ENCODE measurements around the gene COL6A6.
A peak's percentile ranks its signal among the peaks of the same experiment; 100 is the strongest.

Gene COL6A6, protein sequence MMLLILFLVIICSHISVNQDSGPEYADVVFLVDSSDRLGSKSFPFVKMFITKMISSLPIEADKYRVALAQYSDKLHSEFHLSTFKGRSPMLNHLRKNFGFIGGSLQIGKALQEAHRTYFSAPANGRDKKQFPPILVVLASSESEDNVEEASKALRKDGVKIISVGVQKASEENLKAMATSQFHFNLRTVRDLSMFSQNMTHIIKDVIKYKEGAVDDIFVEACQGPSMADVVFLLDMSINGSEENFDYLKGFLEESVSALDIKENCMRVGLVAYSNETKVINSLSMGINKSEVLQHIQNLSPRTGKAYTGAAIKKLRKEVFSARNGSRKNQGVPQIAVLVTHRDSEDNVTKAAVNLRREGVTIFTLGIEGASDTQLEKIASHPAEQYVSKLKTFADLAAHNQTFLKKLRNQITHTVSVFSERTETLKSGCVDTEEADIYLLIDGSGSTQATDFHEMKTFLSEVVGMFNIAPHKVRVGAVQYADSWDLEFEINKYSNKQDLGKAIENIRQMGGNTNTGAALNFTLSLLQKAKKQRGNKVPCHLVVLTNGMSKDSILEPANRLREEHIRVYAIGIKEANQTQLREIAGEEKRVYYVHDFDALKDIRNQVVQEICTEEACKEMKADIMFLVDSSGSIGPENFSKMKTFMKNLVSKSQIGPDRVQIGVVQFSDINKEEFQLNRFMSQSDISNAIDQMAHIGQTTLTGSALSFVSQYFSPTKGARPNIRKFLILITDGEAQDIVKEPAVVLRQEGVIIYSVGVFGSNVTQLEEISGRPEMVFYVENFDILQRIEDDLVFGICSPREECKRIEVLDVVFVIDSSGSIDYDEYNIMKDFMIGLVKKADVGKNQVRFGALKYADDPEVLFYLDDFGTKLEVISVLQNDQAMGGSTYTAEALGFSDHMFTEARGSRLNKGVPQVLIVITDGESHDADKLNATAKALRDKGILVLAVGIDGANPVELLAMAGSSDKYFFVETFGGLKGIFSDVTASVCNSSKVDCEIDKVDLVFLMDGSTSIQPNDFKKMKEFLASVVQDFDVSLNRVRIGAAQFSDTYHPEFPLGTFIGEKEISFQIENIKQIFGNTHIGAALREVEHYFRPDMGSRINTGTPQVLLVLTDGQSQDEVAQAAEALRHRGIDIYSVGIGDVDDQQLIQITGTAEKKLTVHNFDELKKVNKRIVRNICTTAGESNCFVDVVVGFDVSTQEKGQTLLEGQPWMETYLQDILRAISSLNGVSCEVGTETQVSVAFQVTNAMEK (N-terminal part only)

DNA sequence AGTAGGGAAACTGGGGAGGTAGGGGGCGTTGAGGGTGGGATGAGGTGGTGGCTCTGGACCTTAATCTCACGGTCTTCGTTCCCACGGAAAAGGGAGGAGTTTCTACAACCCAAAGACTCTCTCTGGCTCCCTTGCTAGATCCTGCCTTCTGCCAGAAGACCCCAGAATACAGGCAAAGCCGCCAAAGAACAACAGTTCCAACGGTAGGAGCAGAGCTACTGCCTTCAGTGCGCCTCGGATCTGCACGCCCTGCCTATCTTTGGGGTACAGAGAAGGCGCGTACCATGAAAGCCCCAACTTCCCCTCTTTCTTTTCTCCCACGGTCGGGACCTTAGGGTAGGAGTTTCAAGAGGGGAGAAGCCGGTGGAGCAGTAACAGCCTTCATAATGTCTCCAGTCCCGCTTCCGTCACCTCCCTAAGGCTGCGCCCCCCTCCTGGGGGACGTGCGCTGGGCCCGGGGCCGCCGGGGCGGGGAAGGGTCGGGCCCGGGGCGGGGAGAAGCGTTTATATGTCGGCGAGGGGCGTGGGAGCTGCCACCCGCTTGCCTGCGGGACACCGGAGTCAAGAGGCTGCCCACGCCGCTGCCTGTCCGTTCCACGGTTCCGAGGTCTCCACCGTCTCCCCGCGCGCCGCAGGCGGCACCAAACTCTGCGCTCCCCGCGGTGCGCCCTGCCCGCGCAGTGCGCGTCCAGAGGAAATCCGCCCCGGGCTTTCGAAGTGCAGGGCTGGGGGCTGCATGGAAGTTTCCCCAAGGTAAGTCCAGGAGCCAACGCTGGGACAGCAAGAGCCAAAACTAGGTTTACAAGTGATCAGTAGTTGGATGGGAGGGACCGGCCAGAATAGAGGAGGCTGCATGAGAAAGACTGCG is at the start of gene COL6A6:
COL6A6 (plus strand) TSS at position 533 of the 868 bp plus-strand sequence. CDS start 43,188 bp downstream, outside the sequence.
- H3K4me3 Mint-ChIP-seq = no peak within 1 kb of the TSS

DNA sequence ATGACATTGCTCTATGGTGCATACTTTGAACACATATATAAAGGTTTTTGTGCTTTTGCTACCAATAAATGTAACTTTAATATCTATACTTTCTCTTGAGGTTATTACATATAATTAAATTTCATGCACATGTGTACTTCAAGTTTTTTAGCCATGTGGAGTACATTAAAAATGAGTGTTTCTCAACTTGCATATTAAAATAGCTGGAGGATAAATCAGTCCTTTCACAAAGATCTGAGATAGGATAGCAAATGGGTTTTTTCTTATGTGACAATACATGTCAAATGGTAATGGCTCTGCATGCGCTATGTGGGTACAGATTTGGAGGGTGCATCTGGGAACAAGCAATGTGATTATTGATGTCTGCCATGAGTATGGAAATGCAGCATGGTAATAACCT is 48.7 kb upstream of the COL6A6 start:
- Mint-ChIP-seq H3K9me3 (peaks cover 2% of the 10 kb centered on the region), H3K27me3 (no peaks in the 10 kb centered on the region), H3K4me1 (no peaks in the 10 kb centered on the region), H3K36me3 (no peaks in the 10 kb centered on the region), H3K27ac (no peak overlapping the region), H3K4me3 (no peak overlapping the region)
- ATAC-seq = no peak

More for the DNA sequence above, at the start of gene COL6A6:
- Mint-ChIP-seq H3K4me1 (no peaks in the 10 kb centered on the region), H3K36me3 (no peaks in the 10 kb centered on the region), H3K9me3 (peaks cover 4% of the 10 kb centered on the region), H3K27me3 (peaks cover 42% of the 10 kb centered on the region), H3K27ac (no peak within 1 kb of the TSS)
- ATAC-seq = peak; percentile 49

DNA sequence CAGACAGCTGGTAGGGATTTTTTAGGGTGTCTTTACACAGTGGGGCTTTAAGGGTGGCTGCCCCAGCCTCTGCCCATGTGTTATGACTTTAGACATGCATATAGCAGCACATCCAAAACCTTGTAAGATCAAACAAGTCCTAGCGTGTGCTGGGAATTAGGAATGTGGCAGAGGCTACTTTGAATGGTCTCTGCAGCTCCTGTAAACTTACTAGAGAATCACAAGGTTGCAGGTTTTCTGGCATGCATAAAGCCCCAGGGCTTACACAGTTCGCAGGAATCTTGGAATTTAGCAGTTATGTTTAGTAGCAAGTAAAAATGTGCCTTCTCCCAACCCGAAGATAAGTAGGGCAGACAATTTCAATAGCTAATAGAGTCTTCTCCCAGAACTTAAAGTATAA is 46.9 kb upstream of the COL6A6 start:
- H3K27me3 Mint-ChIP-seq = no peaks in the 10 kb centered on the region
- no peaks in the 10 kb centered on the region for H3K36me3 Mint-ChIP-seq
- no peak overlapping the region for H3K27ac Mint-ChIP-seq
- H3K4me1 Mint-ChIP-seq = no peaks in the 10 kb centered on the region
- H3K4me3 Mint-ChIP-seq = no peak overlapping the region
- peaks cover 2% of the 10 kb centered on the region for H3K9me3 Mint-ChIP-seq
- ATAC-seq = no peak

DNA sequence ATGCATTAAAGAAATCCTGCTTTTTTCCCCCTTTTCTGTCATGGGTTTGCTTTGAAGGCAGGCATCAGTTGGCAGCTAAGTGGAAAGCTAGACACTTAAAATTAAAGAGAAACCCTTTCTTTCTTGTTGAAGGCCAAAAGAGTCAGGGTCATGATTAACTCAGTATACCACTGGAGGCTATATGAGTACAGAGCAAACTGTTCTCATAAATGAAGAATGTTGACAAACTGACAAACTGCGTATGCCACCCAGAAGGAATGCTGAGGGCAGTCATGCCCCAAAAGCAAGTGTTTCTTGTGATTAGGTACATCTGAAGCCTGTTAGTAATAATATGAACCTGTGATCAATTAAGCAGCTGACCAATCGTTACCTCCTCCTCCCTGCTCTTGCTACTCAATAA is 43.6 kb upstream of the COL6A6 start:
- Mint-ChIP-seq H3K36me3 (no peaks in the 10 kb centered on the region), H3K4me3 (no peak overlapping the region), H3K4me1 (no peaks in the 10 kb centered on the region), H3K9me3 (peaks cover 3% of the 10 kb centered on the region), H3K27ac (no peak overlapping the region), H3K27me3 (no peaks in the 10 kb centered on the region)
- ATAC-seq = no peak

DNA sequence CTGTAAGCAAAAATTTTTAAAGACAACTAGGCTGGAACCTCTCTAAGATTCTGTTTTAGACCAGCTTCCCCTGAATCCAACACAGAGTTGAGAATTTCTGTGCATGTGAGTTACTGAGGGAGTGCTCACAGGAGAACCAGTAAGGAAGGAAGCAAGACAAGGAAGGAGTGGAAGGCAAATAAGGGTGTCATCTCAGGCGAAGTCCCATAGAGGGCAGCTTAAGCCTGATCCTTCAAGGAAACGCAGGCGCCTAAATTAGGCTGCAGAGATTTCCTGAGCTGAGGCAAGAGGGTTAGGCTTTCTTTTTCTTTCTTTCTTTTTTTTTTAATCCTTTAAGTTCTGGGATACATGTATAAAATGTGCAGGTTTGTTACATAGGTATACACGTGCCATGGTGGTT is 36.2 kb upstream of the COL6A6 start:
- no peaks in the 10 kb centered on the region for H3K4me1 Mint-ChIP-seq
- no peaks in the 10 kb centered on the region for H3K27me3 Mint-ChIP-seq
- no peak overlapping the region for H3K27ac Mint-ChIP-seq
- no peak for ATAC-seq
- no peaks in the 10 kb centered on the region for H3K36me3 Mint-ChIP-seq
- peaks cover 3% of the 10 kb centered on the region for H3K9me3 Mint-ChIP-seq
- no peak overlapping the region for H3K4me3 Mint-ChIP-seq

DNA sequence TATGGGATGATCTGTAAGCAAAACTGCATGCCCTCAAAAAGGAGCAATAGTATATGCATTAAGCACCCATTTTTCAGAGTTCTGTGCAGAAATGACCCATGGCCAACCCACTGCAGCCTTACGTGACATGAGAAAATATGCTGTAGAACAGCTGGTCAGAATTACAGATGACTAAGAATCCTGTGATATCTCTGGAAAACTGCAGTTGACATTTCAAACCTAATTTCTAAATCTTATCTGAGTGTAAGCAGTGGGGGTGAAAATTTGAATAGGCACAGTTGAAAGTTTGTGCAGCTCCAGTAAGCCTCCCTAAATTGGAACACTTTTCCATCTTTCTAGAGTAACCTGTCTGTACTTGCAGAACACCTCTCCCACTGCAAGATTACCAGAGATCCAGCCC is 28.7 kb upstream of the COL6A6 start:
- Mint-ChIP-seq H3K36me3 (no peaks in the 10 kb centered on the region), H3K27me3 (no peaks in the 10 kb centered on the region), H3K9me3 (no peaks in the 10 kb centered on the region), H3K4me3 (no peak overlapping the region), H3K4me1 (no peaks in the 10 kb centered on the region), H3K27ac (no peak overlapping the region)
- no peak for ATAC-seq

DNA sequence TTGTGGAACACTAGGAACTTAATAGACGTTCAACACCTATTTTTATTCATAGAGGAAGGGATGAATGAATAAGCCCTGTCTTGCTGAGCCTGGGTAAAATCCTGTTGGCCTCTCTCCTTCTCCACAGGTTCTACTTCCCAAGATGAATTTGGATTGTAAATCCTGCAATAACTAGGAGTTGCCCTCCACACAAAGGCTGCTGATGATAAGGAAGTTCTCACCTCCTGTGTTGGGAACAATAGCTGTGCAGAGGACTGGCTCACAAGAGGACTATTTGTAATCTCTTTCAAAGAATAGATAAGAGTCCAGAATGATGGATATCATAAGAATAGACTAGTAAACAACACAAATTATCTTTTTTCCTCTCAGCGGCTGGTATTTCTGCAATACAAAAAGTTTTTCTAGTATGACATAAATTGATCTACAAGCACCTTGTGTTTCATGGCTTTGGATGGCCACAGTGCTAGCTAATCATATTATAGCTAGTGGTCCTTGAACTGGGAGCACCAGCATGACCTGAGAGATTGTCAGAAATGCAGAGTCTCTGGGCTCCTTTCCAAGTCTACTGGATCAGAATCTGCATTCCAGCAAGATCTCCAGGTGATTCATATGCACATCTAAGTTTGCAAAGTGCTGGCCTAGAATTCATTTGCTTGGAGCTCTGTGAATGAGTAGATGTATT is 28.1 kb upstream of the COL6A6 start:
- Mint-ChIP-seq H3K4me1 (no peaks in the 10 kb centered on the region), H3K4me3 (no peak overlapping the region), H3K36me3 (no peaks in the 10 kb centered on the region), H3K9me3 (no peaks in the 10 kb centered on the region), H3K27me3 (no peaks in the 10 kb centered on the region), H3K27ac (no peak overlapping the region)
- ATAC-seq = no peak

DNA sequence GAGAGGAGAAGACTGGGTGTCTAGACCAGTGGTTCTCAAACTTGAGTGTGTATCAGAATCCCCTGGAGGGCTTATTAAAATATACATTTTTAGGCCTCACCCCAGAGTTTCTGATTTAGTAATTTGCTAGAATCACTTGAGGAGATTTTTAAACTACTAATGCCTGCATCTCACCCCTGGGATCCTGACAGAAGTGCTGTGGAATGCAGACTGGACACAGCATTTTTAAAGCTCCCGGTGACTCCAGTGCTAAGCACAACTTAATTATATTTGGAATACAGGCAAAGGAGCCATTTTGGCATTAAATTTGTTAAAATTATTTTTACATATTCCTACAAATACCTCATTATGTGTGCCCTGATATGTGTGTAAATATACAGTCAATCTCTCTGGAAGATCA is 26.7 kb upstream of the COL6A6 start:
- Mint-ChIP-seq H3K36me3 (no peaks in the 10 kb centered on the region), H3K27me3 (no peaks in the 10 kb centered on the region)

DNA sequence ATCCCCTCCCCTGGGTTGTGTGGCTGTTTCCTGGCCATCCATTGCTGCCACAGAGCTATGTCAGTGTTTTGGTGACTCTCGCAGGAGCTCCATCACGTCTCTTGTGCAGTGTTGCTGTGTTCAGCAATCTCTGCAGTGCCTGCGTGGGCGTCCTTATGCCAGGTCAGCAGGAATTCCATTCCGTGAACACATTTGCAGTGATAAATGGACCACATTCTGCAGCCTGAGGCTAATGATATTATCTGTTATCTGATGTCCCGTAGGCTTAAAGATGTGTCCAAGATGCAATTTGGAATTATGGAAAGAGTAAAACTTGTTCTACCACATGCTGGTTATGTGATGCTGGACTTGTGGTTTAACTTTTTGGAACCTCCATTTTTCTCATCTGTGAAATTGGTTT is 25.5 kb upstream of the COL6A6 start:
- no peak overlapping the region for H3K27ac Mint-ChIP-seq
- no peaks in the 10 kb centered on the region for H3K27me3 Mint-ChIP-seq
- no peaks in the 10 kb centered on the region for H3K9me3 Mint-ChIP-seq
- H3K4me3 Mint-ChIP-seq = no peak overlapping the region
- ATAC-seq = no peak
- H3K36me3 Mint-ChIP-seq = no peaks in the 10 kb centered on the region
- H3K4me1 Mint-ChIP-seq = no peaks in the 10 kb centered on the region

More for the DNA sequence above, 26.7 kb upstream of the COL6A6 start:
- Mint-ChIP-seq H3K4me3 (no peak overlapping the region), H3K4me1 (no peaks in the 10 kb centered on the region), H3K9me3 (no peaks in the 10 kb centered on the region), H3K27ac (no peak overlapping the region)
- ATAC-seq = no peak

DNA sequence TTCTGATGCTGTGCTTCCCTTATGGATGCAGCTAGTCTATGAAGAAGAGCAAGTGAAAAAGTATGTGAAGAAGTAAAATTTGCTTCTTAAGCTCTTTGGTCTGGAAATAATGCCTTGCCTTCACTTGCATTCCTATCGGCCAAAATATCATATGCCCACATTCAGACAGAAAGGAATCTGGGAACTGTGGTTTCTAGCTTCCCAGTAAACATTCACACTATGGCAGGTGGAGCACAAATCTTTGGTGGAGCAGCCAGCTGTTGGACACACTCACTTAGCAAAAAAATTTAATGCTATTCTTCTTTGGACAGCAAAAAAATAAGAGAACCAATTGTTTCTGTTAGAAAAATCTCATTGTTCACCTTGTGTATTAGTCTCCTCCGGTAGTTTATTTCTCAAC is 12.3 kb upstream of the COL6A6 start:
- Mint-ChIP-seq H3K4me3 (no peak overlapping the region), H3K9me3 (no peaks in the 10 kb centered on the region), H3K27me3 (peaks cover 11% of the 10 kb centered on the region), H3K36me3 (no peaks in the 10 kb centered on the region), H3K4me1 (no peaks in the 10 kb centered on the region), H3K27ac (no peak overlapping the region)
- ATAC-seq = no peak

DNA sequence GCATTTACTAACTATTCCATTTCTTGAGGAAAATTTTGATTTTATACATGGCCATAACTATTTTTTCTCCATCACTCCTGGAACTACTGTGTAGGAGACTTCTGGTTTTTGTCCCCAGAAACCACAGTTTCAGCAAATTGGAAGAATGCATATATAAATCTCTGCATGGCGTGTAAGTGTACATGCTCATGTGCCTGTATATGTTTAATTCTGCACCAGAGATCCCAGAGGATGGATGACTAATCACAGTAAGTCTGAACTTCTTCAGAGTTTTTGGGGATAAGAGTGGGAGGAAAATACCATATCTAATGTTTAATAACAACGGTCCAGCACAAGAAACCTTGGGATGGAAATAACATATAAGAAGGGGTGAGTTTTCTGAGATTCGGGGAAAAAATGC is 10.9 kb upstream of the COL6A6 start:
- Mint-ChIP-seq H3K9me3 (no peaks in the 10 kb centered on the region), H3K36me3 (no peaks in the 10 kb centered on the region), H3K27ac (no peak overlapping the region), H3K27me3 (peaks cover 16% of the 10 kb centered on the region), H3K4me3 (no peak overlapping the region), H3K4me1 (no peaks in the 10 kb centered on the region)
- ATAC-seq = no peak

DNA sequence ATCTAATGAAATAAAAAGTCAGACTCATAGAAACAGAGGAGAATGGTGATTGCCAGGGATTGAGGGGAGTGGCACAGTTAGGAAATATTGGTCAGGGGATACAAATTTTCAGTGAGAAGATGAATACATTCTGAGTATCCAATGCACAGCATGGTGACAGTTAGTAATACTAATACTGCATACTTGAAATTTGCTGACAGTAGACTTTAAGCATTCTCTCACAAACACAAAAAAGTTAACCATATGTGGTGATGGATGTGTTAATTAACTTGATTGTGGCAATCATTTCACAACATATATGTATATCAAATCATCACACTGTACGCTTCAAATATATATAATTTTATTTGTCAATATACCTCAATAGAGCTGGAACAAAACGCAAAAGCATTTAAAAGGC is 9.2 kb upstream of the COL6A6 start:
- Mint-ChIP-seq H3K27me3 (peaks cover 33% of the 10 kb centered on the region), H3K9me3 (peaks cover 4% of the 10 kb centered on the region), H3K4me3 (no peak overlapping the region), H3K36me3 (no peaks in the 10 kb centered on the region), H3K4me1 (no peaks in the 10 kb centered on the region), H3K27ac (no peak overlapping the region)
- no peak for ATAC-seq

DNA sequence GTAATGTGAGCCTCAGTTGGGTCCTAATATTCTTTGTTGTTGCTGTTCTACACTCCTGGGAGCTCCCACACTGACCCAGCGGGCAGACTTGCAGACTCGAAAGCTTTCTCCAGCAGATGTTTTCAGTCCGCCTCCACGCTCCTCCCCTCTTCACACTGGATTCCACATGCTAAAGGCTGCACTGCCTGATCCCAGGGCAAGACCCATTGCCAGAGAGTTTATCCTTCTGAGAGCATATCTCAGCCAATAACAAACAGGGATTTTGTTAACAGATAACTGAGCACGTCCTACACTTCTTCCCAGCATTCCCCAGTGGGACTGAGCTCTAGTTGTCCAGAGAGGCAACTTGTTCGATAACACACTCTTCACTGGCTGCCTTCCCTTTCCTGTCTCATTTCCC is 8.0 kb upstream of the COL6A6 start:
- H3K4me1 Mint-ChIP-seq = no peaks in the 10 kb centered on the region
- peaks cover 4% of the 10 kb centered on the region for H3K9me3 Mint-ChIP-seq
- no peak overlapping the region for H3K27ac Mint-ChIP-seq
- no peak for ATAC-seq
- H3K4me3 Mint-ChIP-seq = no peak overlapping the region
- H3K36me3 Mint-ChIP-seq = no peaks in the 10 kb centered on the region
- peaks cover 37% of the 10 kb centered on the region for H3K27me3 Mint-ChIP-seq

DNA sequence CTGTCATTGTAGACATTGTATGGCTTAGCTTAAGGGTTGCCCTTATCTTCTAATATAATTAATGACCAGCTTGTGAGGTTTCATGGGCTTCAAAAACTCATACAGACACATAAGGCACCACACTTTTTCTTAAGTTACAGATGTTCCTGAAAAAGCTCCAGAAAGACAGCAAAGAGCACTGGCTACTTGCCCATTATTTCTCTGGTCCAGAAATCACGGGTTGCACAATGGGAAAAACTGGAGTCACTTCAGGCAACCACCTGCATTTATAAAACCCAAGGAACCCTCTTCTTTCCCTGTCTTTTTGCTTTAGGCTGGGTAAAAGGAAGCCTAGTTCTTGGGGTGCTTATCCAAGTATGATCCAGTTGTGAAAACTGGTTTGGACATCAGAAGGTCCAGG is 2.3 kb upstream of the COL6A6 start:
- peaks cover 4% of the 10 kb centered on the region for H3K9me3 Mint-ChIP-seq
- no peaks in the 10 kb centered on the region for H3K4me1 Mint-ChIP-seq
- no peak overlapping the region for H3K27ac Mint-ChIP-seq
- no peak overlapping the region for H3K4me3 Mint-ChIP-seq
- no peaks in the 10 kb centered on the region for H3K36me3 Mint-ChIP-seq
- no peak for ATAC-seq
- H3K27me3 Mint-ChIP-seq = peaks cover 55% of the 10 kb centered on the region

Measured in stimulated activated memory B cell treated with anti-CD40 and anti-IgM and Interleukin-4, amounts not matched to agents 10 μg/mL and 1 μg/mL and 100 μg/mL, for 72 hours (primary cell).